ACC112 (cell line): ENCODE measurements around the gene TSR1.

ENCODE experiments used
- H2AFZ ChIP-seq: fragments of 200-600 bp; sonication (generic); one replicate; pipeline ENCODE4 v1.6.0; 2017; ENCODE audit warnings: antibody characterized with exemption, low read length; ENCODE audit not compliant: unreplicated experiment
- H3K27ac ChIP-seq: fragments of 200-600 bp; sonication (generic); 2 replicates; pipeline ENCODE4 v1.5.1; 2014; ENCODE audit warnings: low read depth, mild to moderate bottlenecking, antibody characterized with exemption, low read length, moderate library complexity
- H3K27me3 ChIP-seq: fragments of 200-600 bp; sonication (generic); 2 replicates; pipeline ENCODE4 v1.6.1; 2014; ENCODE audit warnings: mild to moderate bottlenecking, antibody characterized with exemption, low read length, moderate library complexity, mixed read lengths; ENCODE audit not compliant: insufficient read depth
- H3K36me3 ChIP-seq: fragments of 200-600 bp; sonication (generic); 2 replicates; pipeline ENCODE4 v1.6.1; 2016; ENCODE audit warnings: mild to moderate bottlenecking, antibody characterized with exemption, low read length, moderate library complexity, mixed read lengths; ENCODE audit not compliant: insufficient read depth
- H3K4me1 ChIP-seq: fragments of 200-600 bp; sonication (generic); one replicate; pipeline ENCODE4 v1.6.1; 2016; ENCODE audit warnings: low read length, mixed read lengths; ENCODE audit not compliant: insufficient read depth, unreplicated experiment, control insufficient read depth
- H3K4me3 ChIP-seq: fragments of 200-600 bp; sonication (generic); 2 replicates; pipeline ENCODE4 v1.5.1; 2014; ENCODE audit warnings: mild to moderate bottlenecking, low read depth, low read length
- H3K79me2 ChIP-seq: fragments of 200-600 bp; sonication (generic); one replicate; pipeline ENCODE4 v1.6.0; 2016; ENCODE audit warnings: low read length; ENCODE audit not compliant: control insufficient read depth, unreplicated experiment, insufficient read depth

TSR1 gene

DNA sequence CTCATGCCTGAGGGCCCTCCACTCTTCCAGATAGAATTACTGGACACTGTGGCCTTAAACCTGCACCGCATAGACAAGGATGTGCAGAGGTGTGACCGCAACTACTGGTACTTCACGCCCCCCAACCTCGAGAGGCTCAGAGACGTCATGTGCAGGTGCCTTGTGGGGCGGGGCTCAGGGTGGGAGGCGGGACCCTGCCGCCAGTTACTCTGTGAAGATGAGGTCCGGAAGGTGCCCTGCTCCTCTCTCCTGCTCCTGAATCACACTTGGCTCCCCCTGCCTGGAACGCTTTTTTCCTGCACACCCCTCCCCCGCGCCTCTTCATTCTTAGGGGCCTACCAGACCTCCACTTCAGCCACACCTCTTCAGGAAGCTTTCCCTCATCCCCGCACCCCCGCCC lies 39.9 kb upstream of the TSR1 start:
- Histone ChIP-seq H3K27ac (no peak overlapping the region), H3K36me3 (no peaks in the 10 kb centered on the region), H3K27me3 (no peaks in the 10 kb centered on the region), H3K79me2 (no peaks in the 10 kb centered on the region), H3K4me3 (no peak overlapping the region), H2AFZ (no peak overlapping the region), H3K4me1 (no peaks in the 10 kb centered on the region)

DNA sequence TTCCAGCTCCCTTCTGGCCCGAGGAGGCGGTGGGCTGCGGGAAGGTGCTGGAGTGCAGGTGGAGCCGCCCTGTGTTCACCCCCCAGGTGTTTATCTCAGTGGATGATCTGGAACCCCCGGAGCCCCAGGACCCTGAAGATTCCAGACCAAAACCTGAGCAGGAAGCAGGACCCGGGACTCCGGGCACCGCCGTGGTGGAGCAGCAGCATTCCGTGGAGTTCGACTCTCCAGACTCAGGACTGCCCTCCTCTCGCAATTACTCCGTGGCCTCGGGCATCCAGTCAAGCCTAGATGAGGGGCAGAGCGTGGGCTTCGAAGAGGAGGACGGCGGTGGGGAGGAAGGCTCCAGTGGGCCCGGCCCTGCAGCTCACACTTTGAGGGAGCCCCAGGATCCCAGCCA lies 39.1 kb upstream of the TSR1 start:
- no peaks in the 10 kb centered on the region for H3K27me3 ChIP-seq
- H3K4me3 ChIP-seq = no peak overlapping the region
- no peaks in the 10 kb centered on the region for H3K4me1 ChIP-seq
- H3K79me2 ChIP-seq = no peaks in the 10 kb centered on the region
- no peak overlapping the region for H3K27ac ChIP-seq
- H3K36me3 ChIP-seq = no peaks in the 10 kb centered on the region
- H2AFZ ChIP-seq = no peak overlapping the region

DNA sequence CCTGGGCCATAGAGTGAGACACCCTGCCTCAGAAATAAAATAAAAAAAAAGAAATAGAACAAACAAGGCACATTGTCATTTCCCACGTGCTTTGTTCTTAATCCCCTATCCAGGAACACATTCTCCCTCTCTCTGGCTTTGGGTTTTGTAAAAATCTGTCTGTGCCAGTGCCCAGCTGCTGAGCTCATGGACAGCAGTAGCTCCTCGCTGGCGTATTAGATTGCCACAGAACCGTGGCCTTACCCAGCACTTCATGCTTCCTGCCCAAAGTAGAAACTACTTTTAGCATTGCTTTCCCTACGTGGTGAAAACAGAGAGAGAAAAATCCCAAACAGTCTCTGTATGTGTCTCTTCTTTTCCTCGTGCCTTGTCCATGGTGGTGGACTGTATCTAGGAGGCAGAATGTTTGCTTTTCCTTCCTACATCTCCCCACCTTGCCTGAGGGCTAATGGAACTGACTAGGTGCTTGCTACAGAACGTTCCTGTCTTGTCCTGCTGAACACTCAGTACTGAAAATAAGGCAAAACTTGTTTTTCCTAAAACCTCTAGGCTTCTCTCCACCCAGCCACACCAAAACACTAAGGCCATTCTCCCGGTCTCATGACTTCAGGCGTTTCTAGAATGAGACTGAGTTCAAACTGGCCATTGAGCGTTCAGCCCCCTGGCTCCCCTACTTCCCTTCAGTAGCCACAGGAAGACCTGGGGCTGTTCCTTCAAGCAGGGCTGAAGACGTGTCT lies 38.5 kb upstream of the TSR1 start:
- H2AFZ ChIP-seq = no peak overlapping the region
- no peak overlapping the region for H3K27ac ChIP-seq
- H3K27me3 ChIP-seq = no peaks in the 10 kb centered on the region
- no peaks in the 10 kb centered on the region for H3K4me1 ChIP-seq
- H3K36me3 ChIP-seq = no peaks in the 10 kb centered on the region
- H3K79me2 ChIP-seq = no peaks in the 10 kb centered on the region
- H3K4me3 ChIP-seq = no peak overlapping the region

DNA sequence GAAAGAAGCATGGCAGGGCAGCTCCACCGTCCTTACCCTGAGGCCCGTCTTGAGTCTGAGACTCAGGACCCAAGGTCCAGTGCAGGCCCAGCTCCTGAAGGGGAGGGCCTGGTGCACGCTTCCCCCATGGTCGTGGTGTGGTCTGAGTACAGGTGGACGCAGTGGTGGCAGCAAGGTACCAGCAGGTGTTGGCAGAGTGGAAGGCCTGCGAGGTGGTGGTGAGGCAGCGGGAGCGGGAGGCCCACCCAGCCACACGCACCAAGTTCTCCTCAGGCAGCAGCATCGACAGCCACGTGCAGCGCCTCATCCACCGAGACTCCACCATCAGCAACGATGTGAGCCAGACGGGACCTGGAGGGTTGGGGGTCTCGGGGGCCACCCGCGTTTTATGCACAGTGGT lies 36.9 kb upstream of the TSR1 start:
- no peak overlapping the region for H2AFZ ChIP-seq
- H3K27me3 ChIP-seq = no peaks in the 10 kb centered on the region
- H3K79me2 ChIP-seq = no peaks in the 10 kb centered on the region
- H3K4me3 ChIP-seq = no peak overlapping the region
- H3K27ac ChIP-seq = no peak overlapping the region
- no peaks in the 10 kb centered on the region for H3K36me3 ChIP-seq
- no peaks in the 10 kb centered on the region for H3K4me1 ChIP-seq

DNA sequence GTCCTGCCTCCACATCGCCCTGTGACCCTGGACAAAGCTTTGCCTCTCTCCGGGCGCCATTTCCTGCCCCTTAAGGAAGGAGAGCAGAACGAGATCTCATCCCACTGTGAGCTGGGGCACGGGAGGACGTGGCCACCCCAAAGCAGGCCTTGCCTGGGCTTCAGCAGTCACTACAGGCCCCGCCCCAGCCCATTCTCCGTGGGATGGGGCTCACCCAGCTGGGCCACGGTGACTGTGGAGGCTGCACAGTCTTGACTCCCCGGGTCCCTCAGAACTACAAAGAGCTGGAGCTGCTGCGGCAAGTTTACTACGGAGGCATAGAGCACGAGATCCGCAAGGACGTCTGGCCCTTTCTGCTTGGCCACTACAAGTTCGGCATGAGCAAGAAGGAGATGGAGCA lies 36.4 kb upstream of the TSR1 start:
- no peaks in the 10 kb centered on the region for H3K36me3 ChIP-seq
- H3K79me2 ChIP-seq = no peaks in the 10 kb centered on the region
- H3K4me1 ChIP-seq = no peaks in the 10 kb centered on the region
- H2AFZ ChIP-seq = no peak overlapping the region
- no peak overlapping the region for H3K27ac ChIP-seq
- H3K4me3 ChIP-seq = no peak overlapping the region
- no peaks in the 10 kb centered on the region for H3K27me3 ChIP-seq

DNA sequence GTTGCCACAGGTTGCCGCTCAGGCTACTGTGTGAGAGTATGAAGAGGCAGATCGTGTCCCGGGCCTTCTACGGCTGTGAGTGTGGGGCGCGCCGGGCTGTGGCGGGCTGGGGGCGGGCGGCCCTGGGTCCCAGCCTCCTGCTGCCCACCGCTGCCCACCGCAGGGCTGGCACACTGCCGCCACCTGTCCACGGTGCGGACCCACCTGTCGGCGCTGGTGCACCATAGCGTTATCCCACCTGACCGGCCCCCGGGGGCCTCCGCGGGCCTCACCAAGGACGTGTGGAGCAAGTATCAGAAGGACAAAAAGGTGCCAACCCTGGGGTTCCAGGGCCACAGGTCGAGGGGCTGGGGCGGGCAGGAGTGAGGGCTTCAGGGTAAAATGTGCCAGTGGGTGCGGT lies 35.9 kb upstream of the TSR1 start:
- Histone ChIP-seq H3K36me3 (no peaks in the 10 kb centered on the region), H3K4me1 (no peaks in the 10 kb centered on the region), H3K79me2 (no peaks in the 10 kb centered on the region), H3K27ac (no peak overlapping the region), H3K4me3 (no peak overlapping the region), H2AFZ (no peak overlapping the region), H3K27me3 (no peaks in the 10 kb centered on the region)

DNA sequence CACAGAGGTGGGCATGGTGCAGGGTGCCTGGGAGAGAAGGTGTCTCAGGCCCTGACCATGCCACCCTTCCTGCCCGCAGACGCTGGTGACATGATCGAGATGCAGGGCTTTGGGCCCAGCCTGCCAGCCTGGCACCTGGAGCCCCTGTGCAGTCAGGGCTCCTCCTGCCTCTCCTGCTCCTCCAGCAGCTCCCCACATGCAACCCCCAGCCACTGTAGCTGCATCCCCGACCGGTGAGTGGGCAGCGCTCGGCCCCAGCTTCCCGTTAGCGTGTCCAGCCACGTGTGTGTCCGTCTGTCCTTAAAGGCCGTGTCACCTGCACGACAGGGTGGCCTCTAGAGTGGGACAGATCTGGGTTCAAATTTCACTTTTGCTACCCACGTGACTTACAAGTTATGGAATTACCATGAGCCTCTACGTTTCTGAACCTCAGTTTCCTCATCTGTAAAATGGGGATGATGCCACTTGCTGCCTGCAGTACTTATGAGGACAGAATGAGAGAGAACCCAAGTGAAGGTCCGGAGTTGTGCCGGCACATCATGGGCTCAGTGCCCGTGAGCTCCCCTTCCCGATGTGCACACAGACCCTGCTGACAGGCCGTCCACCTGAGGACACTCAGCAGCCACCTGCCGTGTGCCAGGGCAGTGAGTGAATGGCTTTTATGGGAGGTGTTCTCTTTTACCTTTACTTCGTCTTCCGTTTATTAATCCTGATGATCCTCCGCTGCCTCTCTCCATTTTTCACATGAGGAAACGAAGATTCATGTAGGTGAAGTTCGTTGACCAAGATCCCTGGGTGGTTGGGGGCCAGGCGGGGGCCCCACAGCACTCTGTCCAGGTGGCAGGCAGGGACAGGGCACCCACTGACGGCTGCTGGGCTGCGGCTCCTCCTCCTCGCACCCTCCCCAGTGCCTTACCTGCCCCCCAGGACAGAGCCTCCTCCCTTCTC lies 35.2 kb upstream of the TSR1 start:
- no peaks in the 10 kb centered on the region for H3K36me3 ChIP-seq
- H3K4me3 ChIP-seq = no peak overlapping the region
- H3K79me2 ChIP-seq = no peaks in the 10 kb centered on the region
- H3K4me1 ChIP-seq = no peaks in the 10 kb centered on the region
- no peak overlapping the region for H2AFZ ChIP-seq
- no peaks in the 10 kb centered on the region for H3K27me3 ChIP-seq
- no peak overlapping the region for H3K27ac ChIP-seq

DNA sequence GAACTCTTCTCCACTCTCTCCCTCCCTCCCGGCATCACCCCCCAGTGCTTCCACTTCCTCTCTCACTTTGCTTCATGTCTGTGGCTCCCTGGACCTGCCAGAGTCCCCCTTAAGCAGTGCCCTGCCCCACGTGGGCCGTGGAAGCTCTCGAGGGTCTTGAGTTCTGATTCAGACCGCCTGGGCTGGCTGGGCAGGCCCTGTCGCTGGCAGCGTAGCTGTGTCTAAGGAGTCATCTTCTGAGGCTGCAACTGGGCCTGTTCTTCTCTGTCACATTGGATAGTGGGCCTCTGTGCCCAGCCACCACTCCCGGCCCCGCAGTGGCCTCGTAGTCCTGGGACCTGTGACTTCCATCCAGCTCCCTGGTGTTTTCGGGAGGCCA lies 33.9 kb upstream of the TSR1 start:
- Histone ChIP-seq H3K27ac (no peak overlapping the region), H3K4me1 (no peaks in the 10 kb centered on the region), H3K36me3 (no peaks in the 10 kb centered on the region), H3K4me3 (no peak overlapping the region), H3K79me2 (no peaks in the 10 kb centered on the region), H3K27me3 (no peaks in the 10 kb centered on the region), H2AFZ (no peak overlapping the region)

DNA sequence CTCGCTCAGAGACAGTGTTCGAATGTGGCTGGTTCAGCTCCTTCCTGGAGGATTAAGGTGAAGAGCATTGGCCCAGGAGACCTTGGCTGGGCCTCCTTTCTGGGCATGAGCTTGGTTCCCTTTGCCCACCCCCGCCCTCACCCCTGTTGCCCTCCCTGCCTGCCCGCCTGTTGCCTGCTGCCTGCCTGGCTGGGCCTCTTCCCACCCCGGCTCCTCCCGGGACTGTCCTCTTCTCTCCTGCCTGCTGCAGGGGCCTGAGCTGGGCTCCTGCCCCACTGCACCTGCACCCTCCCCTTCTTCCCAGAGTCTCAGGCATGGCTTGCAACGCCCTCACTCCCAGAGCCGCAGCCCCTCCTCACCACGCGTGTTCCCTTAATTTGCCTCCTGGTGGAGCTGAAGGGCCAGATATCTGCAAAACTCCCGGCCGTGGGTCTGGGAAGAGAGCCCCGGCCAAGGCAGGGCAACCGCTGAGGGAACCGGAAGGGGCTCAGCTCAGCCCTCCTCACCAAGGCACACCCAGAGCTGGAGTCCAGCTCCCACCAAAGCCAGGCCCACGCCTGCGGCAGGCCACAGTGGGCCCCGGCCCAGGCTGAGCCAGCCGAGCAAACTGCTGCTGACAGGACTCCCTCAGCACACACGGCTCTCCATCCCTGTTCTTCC lies 33.4 kb upstream of the TSR1 start:
- H3K36me3 ChIP-seq = no peaks in the 10 kb centered on the region
- no peak overlapping the region for H3K27ac ChIP-seq
- no peak overlapping the region for H3K4me3 ChIP-seq
- H3K79me2 ChIP-seq = no peaks in the 10 kb centered on the region
- H3K27me3 ChIP-seq = no peaks in the 10 kb centered on the region
- no peak overlapping the region for H2AFZ ChIP-seq
- H3K4me1 ChIP-seq = no peaks in the 10 kb centered on the region

DNA sequence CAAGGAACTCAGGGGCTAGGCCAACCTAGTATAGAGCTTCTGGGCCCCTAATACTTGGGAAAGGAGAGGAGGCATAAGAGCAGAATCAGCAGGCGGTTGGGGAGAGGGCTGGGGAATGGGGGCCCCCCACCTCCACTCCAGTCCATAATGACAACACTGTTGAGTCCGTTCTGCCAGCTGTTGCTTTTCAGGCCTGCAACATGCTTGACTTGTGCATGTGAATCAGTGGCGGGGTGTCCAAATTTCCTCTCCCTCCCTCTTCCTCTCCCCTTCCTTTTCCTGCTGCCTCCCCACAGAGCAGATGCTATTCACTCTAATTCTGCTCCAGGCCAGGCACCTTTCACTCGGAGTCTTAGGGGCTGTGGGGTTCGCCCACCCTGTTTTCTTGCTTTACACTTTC lies 32.8 kb upstream of the TSR1 start:
- Histone ChIP-seq H3K4me3 (no peak overlapping the region), H3K36me3 (no peaks in the 10 kb centered on the region)

More for the DNA sequence above, 32.8 kb upstream of the TSR1 start:
- Histone ChIP-seq H3K4me1 (no peaks in the 10 kb centered on the region), H2AFZ (no peak overlapping the region), H3K79me2 (no peaks in the 10 kb centered on the region), H3K27me3 (no peaks in the 10 kb centered on the region), H3K27ac (no peak overlapping the region)
